ENCODE results near the gene TEX13C.
"Not testable (repeated sequence)": the region's sequence is repeated elsewhere in the genome, so short reads cannot be mapped to it uniquely, and the experiment has no call there.

TEX13C gene

GRCh38 chrX:125319166-125319565 lies 505 bp upstream of the TEX13C start:
- not testable (repeated sequence) for H3K4me2 ChIP-seq (ENCODE audit: low read length); H3K36me3 ChIP-seq (ENCODE audit: insufficient read depth, low read length); H3K9ac ChIP-seq (ENCODE audit: low read depth, low read length); H3K4me3 ChIP-seq (ENCODE audit: low read length); H3K9me3 ChIP-seq (replicated peaks; ENCODE audit: low read length); H3K4me1 ChIP-seq (ENCODE audit: control insufficient read depth, insufficient read depth, low read length); H3K27me3 ChIP-seq (ENCODE audit: control insufficient read depth, insufficient read depth, low read length)

- no peak overlapping the region for H3K4me3 ChIP-seq (ENCODE audit: low read length)
- peaks cover 5% of the 10 kb centered on the region for H3K9me3 ChIP-seq (replicated peaks; ENCODE audit: low read length)
- no peaks in the 10 kb centered on the region for H3K27me3 ChIP-seq (ENCODE audit: control insufficient read depth, insufficient read depth, low read length)
- no peak overlapping the region for H3K4me2 ChIP-seq (ENCODE audit: low read length)
- H3K36me3 ChIP-seq (ENCODE audit: insufficient read depth, low read length) = no peaks in the 10 kb centered on the region
- H3K9ac ChIP-seq (ENCODE audit: low read depth, low read length) = no peak overlapping the region
- no peaks in the 10 kb centered on the region for H3K4me1 ChIP-seq (ENCODE audit: control insufficient read depth, insufficient read depth, low read length)
Observed at GRCh38 chrX:125322431-125322830, 2.8 kb downstream of the TEX13C start.

GRCh38 chrX:125326599-125326998 lies 6.9 kb downstream of the TEX13C start:
- Histone ChIP-seq H3K36me3 (ENCODE audit: insufficient read depth, low read length) (no peaks in the 10 kb centered on the region), H3K9ac (ENCODE audit: low read depth, low read length) (no peak overlapping the region), H3K9me3 (replicated peaks; ENCODE audit: low read length) (peaks cover 5% of the 10 kb centered on the region), H3K4me2 (ENCODE audit: low read length) (no peak overlapping the region), H3K4me3 (ENCODE audit: low read length) (no peak overlapping the region), H3K4me1 (ENCODE audit: control insufficient read depth, insufficient read depth, low read length) (no peaks in the 10 kb centered on the region), H3K27me3 (ENCODE audit: control insufficient read depth, insufficient read depth, low read length) (no peaks in the 10 kb centered on the region)

GRCh38 chrX:125327891-125328290 lies 8.2 kb downstream of the TEX13C start:
- Histone ChIP-seq H3K4me2 (ENCODE audit: low read length) (no peak overlapping the region), H3K9ac (ENCODE audit: low read depth, low read length) (no peak overlapping the region), H3K9me3 (replicated peaks; ENCODE audit: low read length) (peaks cover under 1% of the 10 kb centered on the region), H3K4me3 (ENCODE audit: low read length) (no peak overlapping the region), H3K27me3 (ENCODE audit: control insufficient read depth, insufficient read depth, low read length) (no peaks in the 10 kb centered on the region), H3K36me3 (ENCODE audit: insufficient read depth, low read length) (no peaks in the 10 kb centered on the region), H3K4me1 (ENCODE audit: control insufficient read depth, insufficient read depth, low read length) (no peaks in the 10 kb centered on the region)

GRCh38 chrX:125333583-125333982 lies 13.9 kb downstream of the TEX13C start:
- Histone ChIP-seq H3K4me2 (ENCODE audit: low read length) (no peak overlapping the region), H3K4me3 (ENCODE audit: low read length) (no peak overlapping the region), H3K27me3 (ENCODE audit: control insufficient read depth, insufficient read depth, low read length) (no peaks in the 10 kb centered on the region), H3K36me3 (ENCODE audit: insufficient read depth, low read length) (no peaks in the 10 kb centered on the region), H3K9ac (ENCODE audit: low read depth, low read length) (no peak overlapping the region), H3K9me3 (replicated peaks; ENCODE audit: low read length) (no peaks in the 10 kb centered on the region), H3K4me1 (ENCODE audit: control insufficient read depth, insufficient read depth, low read length) (no peaks in the 10 kb centered on the region)

- no peaks in the 10 kb centered on the region for H3K27me3 ChIP-seq (ENCODE audit: control insufficient read depth, insufficient read depth, low read length)
- no peaks in the 10 kb centered on the region for H3K9me3 ChIP-seq (replicated peaks; ENCODE audit: low read length)
- no peaks in the 10 kb centered on the region for H3K36me3 ChIP-seq (ENCODE audit: insufficient read depth, low read length)
- H3K4me1 ChIP-seq (ENCODE audit: control insufficient read depth, insufficient read depth, low read length) = no peaks in the 10 kb centered on the region
- H3K4me3 ChIP-seq (ENCODE audit: low read length) = no peak overlapping the region
- H3K4me2 ChIP-seq (ENCODE audit: low read length) = no peak overlapping the region
- no peak overlapping the region for H3K9ac ChIP-seq (ENCODE audit: low read depth, low read length)
Observed at GRCh38 chrX:125340490-125340889, 20.8 kb downstream of the TEX13C start.

GRCh38 chrX:125374169-125374568 lies 54.5 kb downstream of the TEX13C start:
- H3K4me2 ChIP-seq (ENCODE audit: low read length) = no peak overlapping the region
- H3K4me3 ChIP-seq (ENCODE audit: low read length) = no peak overlapping the region
- no peaks in the 10 kb centered on the region for H3K9me3 ChIP-seq (replicated peaks; ENCODE audit: low read length)
- no peaks in the 10 kb centered on the region for H3K4me1 ChIP-seq (ENCODE audit: control insufficient read depth, insufficient read depth, low read length)
- H3K9ac ChIP-seq (ENCODE audit: low read depth, low read length) = no peak overlapping the region
- H3K27me3 ChIP-seq (ENCODE audit: control insufficient read depth, insufficient read depth, low read length) = no peaks in the 10 kb centered on the region
- no peaks in the 10 kb centered on the region for H3K36me3 ChIP-seq (ENCODE audit: insufficient read depth, low read length)
